Stimulated activated CD8-positive, alpha-beta memory T cell treated with anti-CD3 and anti-CD28 coated beads, Interleukin-12 subunit alpha, Interleukin-12 subunit beta, amount 100 ng/mL, for 24 hours (primary cell): ENCODE measurements around the gene ZFPL1.

Experiments
- DNase-seq: peaks from one replicate; pipeline ENCODE4 v3.0.0-alpha.2; 2020; ENCODE audit errors: extremely low read depth

Gene ZFPL1

DNA sequence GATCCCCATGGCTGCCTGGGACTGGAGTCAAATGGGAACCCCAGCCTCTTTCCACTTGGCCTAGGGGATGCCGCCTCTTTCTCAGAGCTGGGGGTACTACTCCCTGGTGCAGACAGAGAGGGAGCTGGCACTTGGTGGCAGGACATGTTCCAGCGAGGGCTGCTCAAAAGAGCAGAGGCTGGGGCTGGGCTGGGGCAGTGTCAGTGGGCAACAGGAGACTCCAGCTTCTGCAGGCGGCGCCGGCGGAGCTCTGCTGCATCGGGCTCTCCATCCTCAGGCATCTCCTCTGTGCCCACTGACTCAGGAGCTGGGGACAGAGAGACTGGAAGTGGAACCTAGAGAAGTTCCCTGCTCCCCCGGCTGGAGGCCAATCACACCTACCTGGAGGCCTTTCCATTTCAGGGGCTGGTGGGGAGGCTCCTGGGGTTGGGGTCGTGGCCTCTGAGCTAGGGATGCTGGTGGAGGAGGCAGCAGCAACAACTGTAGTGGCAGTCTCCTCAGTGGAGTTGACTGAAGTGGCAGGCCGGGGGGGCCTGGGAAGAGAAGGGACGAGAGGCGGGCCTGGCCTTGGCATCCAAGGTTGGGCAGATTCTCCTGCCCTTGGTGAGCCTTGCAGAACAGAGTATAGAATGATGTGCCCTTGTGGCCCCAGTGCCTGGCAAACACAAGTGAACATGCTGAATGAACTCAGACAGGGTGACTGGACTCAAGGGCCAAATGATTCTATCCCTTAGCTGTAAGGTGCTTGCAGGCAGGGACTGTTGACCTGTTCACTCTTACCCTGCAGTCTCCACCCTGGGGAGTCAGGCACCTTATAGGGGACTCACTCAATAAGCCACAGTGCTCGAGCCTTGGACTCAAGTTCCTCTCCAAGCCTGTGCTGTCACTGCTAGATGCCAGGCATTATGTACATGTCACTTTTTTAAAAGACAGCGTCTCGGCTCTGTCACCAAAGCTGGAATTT lies 44.4 kb downstream of the ZFPL1 start:
- no peak for DNase-seq

DNA sequence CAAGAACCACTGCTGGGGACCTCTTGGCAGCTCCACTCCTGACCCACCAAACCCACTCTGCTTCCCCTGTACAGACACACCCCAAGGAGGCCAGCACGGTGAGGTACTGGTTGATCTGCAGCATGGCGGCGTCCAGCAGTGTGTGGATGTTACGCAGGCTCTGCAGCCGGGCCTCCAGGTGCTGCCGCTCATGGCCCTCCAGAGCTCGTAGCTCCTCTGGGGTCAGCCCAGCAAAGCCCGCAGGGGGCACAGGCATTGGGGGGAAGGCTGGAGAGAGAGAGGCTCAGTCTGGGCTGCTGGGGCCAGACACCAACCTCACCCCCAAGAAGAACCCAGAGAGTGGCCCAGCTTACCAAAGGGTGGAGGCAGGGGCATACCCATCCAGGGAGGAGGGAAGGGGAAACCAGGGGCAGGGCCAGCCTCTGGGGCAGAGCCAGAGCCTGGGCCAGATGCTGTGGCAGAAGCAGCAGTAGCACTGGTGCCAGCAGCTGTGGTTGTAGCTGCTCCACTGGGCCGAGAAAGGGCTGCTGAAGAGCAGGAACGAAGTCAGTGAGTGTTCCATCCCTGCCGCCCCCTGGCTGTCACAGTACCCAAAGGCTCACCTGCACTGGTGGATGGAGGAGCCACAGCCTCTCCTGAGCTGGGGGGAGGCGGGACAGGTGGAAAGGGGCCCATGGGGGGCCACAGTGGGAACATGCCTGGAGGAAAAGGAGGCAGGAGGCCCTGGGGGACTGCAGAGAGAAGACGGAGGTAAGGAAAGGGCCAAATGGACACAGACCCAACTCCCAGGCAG lies 45.8 kb downstream of the ZFPL1 start:
- no peak for DNase-seq

- no peak for DNase-seq
Measured at GRCh38 chr11:65130631-65131416, 46.8 kb downstream of the ZFPL1 start.

DNA sequence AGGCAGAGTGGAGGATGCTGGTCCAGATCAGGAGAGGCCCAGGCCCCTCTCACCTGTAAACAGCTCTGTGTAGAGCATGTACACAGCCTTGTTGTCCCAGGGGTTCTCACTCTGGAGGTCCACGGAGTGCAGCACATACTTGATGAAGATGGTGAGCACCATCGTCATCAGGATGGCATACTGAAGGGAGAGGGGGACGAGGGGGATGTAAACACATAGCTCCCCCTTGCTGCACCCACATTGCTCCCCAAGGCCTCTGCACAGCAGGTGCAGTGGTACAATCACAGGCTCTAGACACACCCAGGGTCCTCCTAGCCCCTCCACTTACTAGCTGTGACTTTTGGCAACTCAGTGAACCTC lies 47.4 kb downstream of the ZFPL1 start:
- no peak for DNase-seq

DNA sequence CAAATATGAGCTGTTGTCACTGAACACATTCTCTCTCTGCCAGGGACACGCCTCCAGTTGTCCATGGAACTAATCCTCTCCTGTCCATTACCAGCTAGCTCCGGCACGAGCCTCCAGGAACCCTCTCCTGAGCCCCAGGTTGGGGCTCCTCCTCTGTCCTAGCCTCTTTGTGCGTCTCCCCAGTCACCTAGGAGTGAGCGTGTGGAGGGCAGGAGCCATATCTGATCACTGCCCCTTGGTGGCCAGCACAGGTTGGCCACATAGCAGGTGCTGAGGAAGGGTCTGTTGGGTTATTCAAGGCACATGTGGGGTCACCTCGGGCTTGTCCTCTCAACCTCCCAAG lies 47.8 kb downstream of the ZFPL1 start:
- no peak for DNase-seq

DNA sequence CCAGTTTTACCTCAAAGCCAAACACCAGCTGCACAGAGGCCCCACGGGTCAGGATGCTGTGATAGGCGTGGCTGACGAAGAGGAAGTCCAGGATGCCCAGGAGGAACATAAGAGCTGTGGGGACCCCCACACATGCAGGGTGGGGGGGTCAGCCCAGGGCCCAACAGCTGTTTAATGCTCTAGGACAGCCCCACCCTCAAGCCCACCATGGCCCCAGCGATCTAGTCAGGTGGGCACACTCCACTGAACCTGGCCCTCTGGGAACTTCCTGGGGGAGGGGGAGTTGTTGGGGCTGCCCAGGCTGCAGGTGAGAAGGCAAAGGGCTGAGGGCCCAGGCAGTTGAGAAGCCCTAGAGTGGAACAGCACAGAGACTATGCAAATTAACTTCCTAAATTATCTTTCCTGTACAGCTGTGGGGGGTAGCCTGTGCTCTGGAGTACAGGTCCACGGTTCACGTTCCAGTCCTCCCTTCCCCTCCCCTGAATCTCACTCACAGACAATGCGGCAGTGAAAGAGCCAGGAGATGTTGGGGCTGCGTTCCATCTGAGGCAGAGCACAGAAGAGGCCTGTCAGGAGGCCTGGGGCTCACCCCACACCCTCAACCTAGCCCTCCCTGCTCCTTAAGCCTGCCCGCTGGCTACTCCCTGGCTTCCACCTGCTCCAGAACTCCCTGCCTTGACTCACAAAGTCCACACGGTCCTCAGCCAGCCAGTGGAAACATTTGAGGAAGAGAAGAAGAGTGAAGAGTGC lies 48.4 kb downstream of the ZFPL1 start:
- DNase-seq: no peak

GRCh38 chr11:65132988-65133700 lies 49.1 kb downstream of the ZFPL1 start:
- DNase-seq: no peak

DNA sequence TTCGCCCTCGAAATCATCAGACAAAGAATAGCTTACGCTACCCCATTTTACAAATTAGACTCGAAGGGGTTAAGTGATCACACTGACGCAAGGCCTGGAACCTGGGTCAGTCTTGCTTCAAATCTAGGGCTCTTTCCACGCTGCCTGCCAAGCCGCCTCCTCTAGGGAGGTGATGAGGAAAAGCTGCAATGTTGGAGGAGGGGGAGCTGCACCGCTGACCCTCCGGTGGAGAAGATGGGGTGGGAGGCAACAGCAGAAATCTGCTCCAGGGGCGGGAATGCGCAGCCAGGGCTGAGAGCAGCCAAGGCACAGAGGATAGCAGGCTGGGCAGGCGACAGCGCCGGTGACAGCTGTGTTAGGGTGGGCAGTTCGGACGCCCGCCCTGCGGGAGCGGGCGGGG lies 49.7 kb downstream of the ZFPL1 start:
- no peak for DNase-seq

DNA sequence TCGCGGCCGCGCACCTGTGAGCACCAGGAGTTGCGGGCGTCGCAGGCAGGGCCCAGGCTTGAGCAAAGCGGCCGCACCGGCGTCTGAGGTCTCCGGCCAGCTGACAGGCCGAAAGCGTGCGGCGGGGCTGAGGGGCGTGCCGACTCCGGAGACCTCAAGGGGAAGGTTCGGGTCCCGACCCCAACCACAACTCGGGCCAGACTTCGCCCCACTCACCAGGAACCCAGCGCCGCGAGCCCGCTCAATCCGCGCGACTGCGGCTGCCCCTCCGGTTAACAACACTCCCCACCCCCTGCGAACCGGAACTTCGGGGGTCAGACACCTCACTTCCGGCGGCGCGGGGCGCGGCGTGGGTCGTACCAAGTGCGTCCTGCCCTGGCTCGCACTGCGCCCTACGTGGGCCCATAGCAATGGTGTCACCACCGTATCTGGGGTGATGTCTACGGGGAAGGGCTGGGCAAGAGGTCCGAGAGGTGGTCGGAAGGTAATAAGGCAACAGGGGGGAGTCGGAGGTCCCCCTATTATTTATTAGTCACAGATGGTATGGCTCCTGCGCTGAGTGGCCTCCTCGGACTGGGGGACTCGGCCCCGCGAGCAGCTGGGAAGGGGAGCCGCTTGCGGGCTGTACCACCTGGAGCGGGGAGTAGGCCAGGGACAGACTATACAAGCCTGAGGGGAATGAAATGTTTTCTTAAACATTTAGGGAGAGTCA lies 50.4 kb downstream of the ZFPL1 start, which contains the start of gene SYVN1:
Gene SYVN1, minus strand, starts transcription at position 280 of the 712 bp plus-strand sequence. CDS start 918 bp downstream, outside the sequence.
- DNase-seq: peak; percentile 85

DNA sequence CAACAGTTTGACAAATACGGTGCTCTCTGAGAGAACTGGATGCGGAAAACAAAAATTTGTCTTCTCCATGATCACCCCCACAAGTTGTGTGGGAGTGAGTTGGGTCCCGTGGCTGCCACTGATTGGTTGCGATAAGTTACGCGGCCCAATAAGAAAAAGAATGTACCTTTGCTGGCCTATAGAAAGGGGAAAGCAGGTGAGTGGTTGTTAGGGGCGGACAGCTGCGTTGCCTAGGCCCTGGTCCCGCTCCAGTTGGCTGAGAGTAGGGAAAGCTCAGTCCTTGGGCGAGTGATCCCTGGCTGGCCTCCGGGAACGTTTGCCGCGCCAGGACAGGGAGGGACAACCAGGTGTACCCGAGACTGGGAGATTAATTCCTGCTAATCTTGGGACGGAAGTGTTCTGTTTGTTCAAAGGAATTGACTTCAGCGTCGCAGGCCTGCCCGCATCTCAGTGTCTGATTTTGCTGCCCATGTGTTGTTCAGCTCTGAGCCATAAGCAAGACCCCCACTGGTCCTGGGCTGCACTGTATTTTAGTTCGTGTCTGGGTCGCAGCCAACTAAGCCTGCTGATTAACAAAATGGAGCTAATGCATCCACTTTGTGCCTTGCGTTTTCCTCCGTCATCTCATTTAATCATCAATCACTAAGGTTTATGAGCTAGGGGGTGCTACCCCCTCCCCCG lies 51.1 kb downstream of the ZFPL1 start:
- DNase-seq: peak; percentile 59

- no peak for DNase-seq
Measured at GRCh38 chr11:65135633-65136145, 51.7 kb downstream of the ZFPL1 start.

DNA sequence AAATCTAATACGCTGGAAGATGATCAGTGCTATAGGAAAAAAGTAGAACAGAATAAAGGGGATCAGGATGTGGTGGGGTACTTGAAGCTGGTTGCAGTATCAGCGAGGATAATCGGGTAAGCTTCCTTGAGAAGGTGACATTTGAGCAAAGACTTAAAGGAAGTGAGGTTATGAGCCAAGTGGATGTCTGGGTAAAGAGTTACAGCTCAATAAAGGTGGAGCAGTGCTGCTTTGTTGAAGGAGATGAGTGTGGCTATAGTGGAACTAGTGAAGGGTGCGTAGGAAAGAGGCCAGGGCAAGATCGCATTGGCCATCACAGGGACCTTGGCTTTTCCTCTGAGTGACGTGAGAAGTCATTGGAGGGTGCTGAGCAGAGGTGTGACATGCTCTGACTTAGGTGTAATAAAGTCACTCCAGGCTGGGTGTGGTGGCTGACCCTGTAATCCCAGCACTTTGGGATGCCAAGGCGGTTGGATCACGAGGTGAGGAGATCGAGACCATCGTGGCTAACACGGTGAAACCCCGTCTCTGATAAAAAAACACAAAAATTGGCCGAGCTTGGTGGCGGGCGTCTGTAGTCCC lies 52.6 kb downstream of the ZFPL1 start:
- no peak for DNase-seq
